GM12801 (cell line): ENCODE results near the gene EPDR1.

Experiments
- CTCF ChIP-seq: IDR thresholded peaks from one replicate; pipeline ENCODE4 v1.5.1; 2011; ENCODE audit warnings: control low read depth; ENCODE audit not compliant: insufficient read length; ENCODE audit errors: extremely low read depth

Gene EPDR1

GRCh38 chr7:37908221-37908788 is 12.1 kb upstream of the EPDR1 start:
- no peak for TF ChIP-seq CTCF

GRCh38 chr7:37912756-37913155 is 7.7 kb upstream of the EPDR1 start:
- no peak for TF ChIP-seq CTCF

- no peak for TF ChIP-seq CTCF
Measured at GRCh38 chr7:37915438-37915837, 5.0 kb upstream of the EPDR1 start.

GRCh38 chr7:37916017-37916672 is 4.3 kb upstream of the EPDR1 start:
- TF ChIP-seq CTCF: no peak

GRCh38 chr7:37916673-37917660 is 3.5 kb upstream of the EPDR1 start, which contains the start of gene SFRP4:
TSS of gene SFRP4 (minus strand) at chr7:37916817. CDS start at chr7:37916537, 280 bp downstream.
- TF ChIP-seq CTCF: no peak

- TF ChIP-seq CTCF: no peak
Measured at GRCh38 chr7:37918526-37918925, 1.9 kb upstream of the EPDR1 start.

GRCh38 chr7:37920849-37921805 is 687 bp downstream of the EPDR1 start:
- no peak for TF ChIP-seq CTCF
